ENCODE results near the gene CFAP299.

The CFAP299 gene

GRCh38 chr4:80393246-80393969 is 57.9 kb downstream of the CFAP299 start:
- DNase-seq (ENCODE audit: low spot score) = no peak

GRCh38 chr4:80393970-80394250 is 58.4 kb downstream of the CFAP299 start:
- no peak for DNase-seq (ENCODE audit: low spot score)

- DNase-seq (ENCODE audit: low spot score) = no peak
These were observed 71.7 kb downstream of the CFAP299 start for GRCh38 chr4:80407246-80407645.

GRCh38 chr4:80409809-80410208 is 74.3 kb downstream of the CFAP299 start:
- no peak for DNase-seq (ENCODE audit: low spot score)

GRCh38 chr4:80412322-80412721 is 76.8 kb downstream of the CFAP299 start:
- DNase-seq (ENCODE audit: low spot score) = no peak

- no peak for DNase-seq (ENCODE audit: low spot score)
These were observed 77.6 kb downstream of the CFAP299 start for GRCh38 chr4:80413086-80413485.

- no peak for DNase-seq (ENCODE audit: low spot score)
These were observed 81.5 kb downstream of the CFAP299 start for GRCh38 chr4:80417019-80417418.

- no peak for DNase-seq (ENCODE audit: low spot score)
These were observed 84.4 kb downstream of the CFAP299 start for GRCh38 chr4:80419946-80420345.

- DNase-seq (ENCODE audit: low spot score) = no peak
These were observed 85.1 kb downstream of the CFAP299 start for GRCh38 chr4:80420638-80421037.

- peak; percentile 42 for DNase-seq (ENCODE audit: low spot score)
These were observed 87.3 kb downstream of the CFAP299 start for GRCh38 chr4:80422727-80423404.

- no peak for DNase-seq (ENCODE audit: low spot score)
These were observed 88.2 kb downstream of the CFAP299 start for GRCh38 chr4:80423553-80424224.

- no peak for DNase-seq (ENCODE audit: low spot score)
These were observed 88.7 kb downstream of the CFAP299 start for GRCh38 chr4:80424225-80424581.

- DNase-seq (ENCODE audit: low spot score) = no peak
These were observed 89.9 kb downstream of the CFAP299 start for GRCh38 chr4:80425124-80426100.

- no peak for DNase-seq (ENCODE audit: low spot score)
These were observed 95.9 kb downstream of the CFAP299 start for GRCh38 chr4:80431203-80431965.

- DNase-seq (ENCODE audit: low spot score) = no peak
These were observed 98.7 kb downstream of the CFAP299 start for GRCh38 chr4:80434238-80434637.

GRCh38 chr4:80438016-80438415 is 102.5 kb downstream of the CFAP299 start:
- no peak for DNase-seq (ENCODE audit: low spot score)

- peak; percentile 50 for DNase-seq (ENCODE audit: low spot score)
These were observed 103.9 kb downstream of the CFAP299 start for GRCh38 chr4:80439294-80440061.

GRCh38 chr4:80446248-80446647 is 110.7 kb downstream of the CFAP299 start:
- DNase-seq (ENCODE audit: low spot score) = no peak

- DNase-seq (ENCODE audit: low spot score) = no peak
These were observed 111.1 kb downstream of the CFAP299 start for GRCh38 chr4:80446664-80447063.

- no peak for DNase-seq (ENCODE audit: low spot score)
These were observed 112.0 kb downstream of the CFAP299 start for GRCh38 chr4:80447493-80447892.

- DNase-seq (ENCODE audit: low spot score) = no peak
These were observed 112.5 kb downstream of the CFAP299 start for GRCh38 chr4:80448056-80448455.
